NCI-H2227 (cell line): ENCODE data around the gene PDE10A.

ENCODE experiments used
- DNase-seq: peaks from one replicate; lab custom pipeline; 2025; ENCODE audit not compliant: unreplicated experiment; lab: John Stamatoyannopoulos, UW

Gene PDE10A

GRCh38 chr6:165300422-165300936, 362.6 kb downstream of the PDE10A start:
- DNase-seq: no peak

- DNase-seq: no peak
These were observed 364.2 kb downstream of the PDE10A start for GRCh38 chr6:165298875-165299274.

- no peak for DNase-seq
These were observed 364.6 kb downstream of the PDE10A start for GRCh38 chr6:165298402-165298801.

GRCh38 chr6:165292657-165293056, 370.4 kb downstream of the PDE10A start:
- no peak for DNase-seq
